K562 (cell line): ENCODE results near the gene RGS6. TPM values are rescaled to one million over a fixed set of nuclear protein-coding genes. Genes with fewer than 3 reads are reported as not detected.

Experiments
- ATAC-seq: fragments of 200-7000 bp; cut with Tn5 transposase; 3 replicates; pipeline ENCODE4 v1.9.1; 2020; ENCODE audit warnings: moderate library complexity
- BruUV-seq: library from RNA; stranded (reverse); fragments of 400-500 nt; replicated peaks from 2 replicates; lab custom pipeline; 2021; lab: Mats Ljungman, UMichigan
- CTCF ChIA-PET: fragments of 300-600 bp; formaldehyde crosslinking; extraction: SDS; loops from one replicate; lab custom pipeline; 2021; ENCODE audit warnings: low intra/inter-chr PET ratio; lab: Yijun Ruan, JAX
- POLR2A ChIA-PET: fragments of 300-600, 350-650 bp; sonication (Branson Sonifier 250); formaldehyde crosslinking; extraction: SDS; loops from one replicate; lab custom pipeline; 2021; ENCODE audit warnings: antibody characterized with exemption, inconsistent platforms; lab: Yijun Ruan, JAX
- DNase-seq, 4 experiments: peaks; one replicate each; pipeline versions ENCODE4 v3.0.0 to v3.0.0-alpha.2; 2011 to 2018; ENCODE audit warnings: low spot score in 3 of 4, mixed read lengths in 3 of 4; ENCODE audit errors: extremely low read depth in 1 of 4
- FAIRE-seq: peaks from 2 replicates; lab custom pipeline; 2011; peaks lifted over from hg19 to GRCh38; lab: Jason Lieb, UNC
- H2AFZ ChIP-seq: 2 replicates; pipeline ENCODE4 v1.6.0; 2011; ENCODE audit warnings: low read depth, low read length, control low read depth, inconsistent platforms
- H3K27ac ChIP-seq: fragments of 200-600 bp; 3 replicates; pipeline ENCODE4 v1.8.0; 2011; ENCODE audit warnings: low read depth, mild to moderate bottlenecking, control low read depth, inconsistent platforms, low read length, moderate library complexity, mixed read lengths; ENCODE audit errors: extremely low read depth
- H3K27me3 ChIP-seq, 2 experiments: fragments of 300-600 bp in 1 of 2; 2 replicates in 1 of 2; 3 replicates in 1 of 2; pipeline versions ENCODE4 v1.6.0 to v1.8.0; 2011; ENCODE audit warnings: inconsistent platforms in 2 of 2, low read length in 2 of 2, mild to moderate bottlenecking in 1 of 2, mixed read lengths in 1 of 2, moderate library complexity in 1 of 2; ENCODE audit not compliant: control insufficient read depth in 2 of 2, insufficient read depth in 2 of 2
- H3K36me3 ChIP-seq: fragments of 300-600 bp; 3 replicates; pipeline ENCODE4 v1.8.0; 2011; ENCODE audit warnings: mild to moderate bottlenecking, low read length, inconsistent platforms; ENCODE audit not compliant: control insufficient read depth, insufficient read depth
- H3K4me1 ChIP-seq, 2 experiments: fragments of 200-600 bp in 1 of 2; replicated peaks in 1 of 2; 2 replicates in 1 of 2; 3 replicates in 1 of 2; pipeline versions ENCODE4 v1.5.1 to v1.8.0; 2011; ENCODE audit warnings: inconsistent platforms in 2 of 2, low read length in 2 of 2, mild to moderate bottlenecking in 1 of 2, mixed read lengths in 1 of 2, moderate library complexity in 1 of 2; ENCODE audit not compliant: control insufficient read depth in 2 of 2, insufficient read depth in 2 of 2
- H3K4me2 ChIP-seq: 2 replicates; pipeline ENCODE4 v1.6.1; 2011; ENCODE audit warnings: low read length, control low read depth, inconsistent platforms, mixed read lengths; ENCODE audit not compliant: insufficient read depth
- H3K4me3 ChIP-seq: fragments of 200-600 bp; sonication (generic), shearing (Covaris generic); 2 replicates; pipeline ENCODE4 v1.5.1; 2016; ENCODE audit warnings: control low read depth, inconsistent platforms
- H3K79me2 ChIP-seq: fragments of 200-600 bp; 3 replicates; pipeline ENCODE4 v1.8.0; 2011; ENCODE audit warnings: low read length, inconsistent platforms; ENCODE audit not compliant: control insufficient read depth, insufficient read depth
- H3K9ac ChIP-seq, 2 experiments: 2 replicates each; pipeline versions ENCODE4 v1.6.0 to v1.6.1; 2011; ENCODE audit warnings: low read depth in 2 of 2, low read length in 2 of 2, control low read depth in 1 of 2, inconsistent platforms in 1 of 2, mild to moderate bottlenecking in 1 of 2, mixed read lengths in 1 of 2; ENCODE audit not compliant: insufficient read depth in 1 of 2
- H3K9me1 ChIP-seq: one replicate; pipeline ENCODE4 v1.6.0; 2011; ENCODE audit warnings: inconsistent platforms, mild to moderate bottlenecking, low read length, moderate library complexity; ENCODE audit not compliant: control insufficient read depth, insufficient read depth
- H3K9me3 ChIP-seq: replicated peaks from 2 replicates; pipeline ENCODE4 v1.5.1; 2011; ENCODE audit warnings: low read depth, low read length, inconsistent platforms; ENCODE audit not compliant: control insufficient read depth, insufficient read depth
- H4K20me1 ChIP-seq: replicated peaks from 2 replicates; pipeline ENCODE4 v1.6.1; 2011; ENCODE audit warnings: low read length, inconsistent platforms, mixed read lengths; ENCODE audit not compliant: control insufficient read depth, insufficient read depth
- ATF2 ChIP-seq: sonication (generic); formaldehyde crosslinking; IDR thresholded peaks from 2 replicates; pipeline ENCODE4 v1.8.1; 2022; ENCODE audit warnings: missing genetic modification reagents
- CBX5 ChIP-seq: IDR thresholded peaks from 2 replicates; pipeline ENCODE4 v1.6.1; 2014; ENCODE audit warnings: low read depth, borderline replicate concordance
- FIP1L1 ChIP-seq: fragments of 200-400 bp; formaldehyde crosslinking; IDR thresholded peaks from 2 replicates; pipeline ENCODE4 v1.6.1; 2018; ENCODE audit warnings: mild to moderate bottlenecking, low read depth, low read length; ENCODE audit not compliant: poor library complexity, severe bottlenecking
- ID3 ChIP-seq, 2 experiments: fragments of 250-450 bp in 1 of 2; fragments of 450-650 bp in 1 of 2; sonication (Bioruptor Pico) in 1 of 2; IDR thresholded peaks; 2 replicates each; pipeline versions ENCODE4 v1.6.1 to v1.8.0; 2016 to 2021; ENCODE audit warnings: mild to moderate bottlenecking in 2 of 2, moderate library complexity in 2 of 2, missing compliant biosample characterization in 1 of 2, missing genetic modification characterization in 1 of 2
- NCOA2 ChIP-seq, 2 experiments: fragments of 450-650 bp; IDR thresholded peaks; 2 replicates each; pipeline ENCODE4 v1.6.1; 2018; ENCODE audit warnings: mild to moderate bottlenecking in 2 of 2, moderate library complexity in 1 of 2; ENCODE audit not compliant: partially characterized antibody in 2 of 2
- PHF20 ChIP-seq: fragments of 450-650 bp; IDR thresholded peaks from 2 replicates; pipeline ENCODE4 v1.6.1; 2018; ENCODE audit not compliant: partially characterized antibody
- SRSF1 ChIP-seq: fragments of 200-400 bp; formaldehyde crosslinking; IDR thresholded peaks from 2 replicates; pipeline ENCODE4 v1.6.1; 2017; ENCODE audit warnings: mild to moderate bottlenecking, low read depth, low read length, moderate library complexity
- ZNF324 ChIP-seq: fragments of 250-450 bp; sonication (Bioruptor Pico); IDR thresholded peaks from 2 replicates; pipeline ENCODE4 v1.4.0; 2020; ENCODE audit warnings: mild to moderate bottlenecking
- WGBS: fragments of 100-300 bp; shearing (Covaris generic); methylation state at CpG from one replicate; pipeline ENCODE4 v1.1.6; 2016; ENCODE audit warnings: low coverage, mixed read lengths; ENCODE audit not compliant: insufficient coverage; ENCODE audit errors: missing lambda C conversion rate; 5-methylcytosine and 5-hydroxymethylcytosine counted together
- in situ Hi-C: fragments of 300-500 bp; cut with MboI; formaldehyde crosslinking; loops from 4 replicates; pipeline ENCODE4 v1.15.0; 2018; ENCODE audit warnings: inconsistent platforms, mixed read lengths
- intact Hi-C: fragments of 100-400 bp; cut with micrococcal nuclease; formaldehyde crosslinking; loops from 2 replicates; pipeline ENCODE4 v1.14.2; 2022
- polyA plus RNA-seq, 8 experiments: library from polyadenylated mRNA; depleted of rRNA in 4 of 8; stranded (reverse) in 5 of 8; unstranded in 3 of 8; fragments of >200 nt; fragmentation: Nextera tagmentation in 2 of 8; fragmentation: Illumina TruSeq in 1 of 8; extraction: Ambion mirVana in 2 of 8; extraction: Trizol in 1 of 8; gene quantifications; 2 replicates each; pipeline versions ENCODE4 v1.2.1 to v1.2.3, GENCODE V29; 2011 to 2014; ENCODE audit warnings: inconsistent platforms in 1 of 8, missing spikeins in 1 of 8
- total RNA-seq, 7 experiments: library from RNA; depleted of rRNA in 6 of 7; stranded (reverse); fragments of >200 nt in 6 of 7; fragmentation: Illumina TruSeq in 2 of 7; extraction: Trizol in 2 of 7; gene quantifications; 2 replicates each; pipeline versions ENCODE4 v1.2.1 to v1.2.3, GENCODE V29; 2011 to 2021; ENCODE audit warnings: low replicate concordance in 1 of 7

The RGS6 gene
- total and polyA plus RNA-seq, 9 of the 15 experiments (the other 6 are each of a cell fraction or from before 2014, with no cell fraction given) = not detected

- CTCF ChIA-PET = no interaction called here
- Histone ChIP-seq H3K9me1 (no peaks in the 10 kb centered on the region), H3K36me3 (no peaks in the 10 kb centered on the region), H3K4me3 (no peak overlapping the region), H3K27me3 (peaks cover 12 to 79% of the 10 kb centered on the region in 2 experiments), H3K79me2 (no peaks in the 10 kb centered on the region), H3K4me1 (no peaks in the 10 kb centered on the region), H3K4me2 (no peak overlapping the region), H3K9me3 (no peaks in the 10 kb centered on the region), H3K9ac (no peak overlapping the region), H4K20me1 (0 out of 2 replicates have a peak, but pooled peaks cover 4% of the 10 kb centered on the region), H3K27ac (no peak overlapping the region), H2AFZ (no peak overlapping the region)
- FAIRE-seq = no peak
- POLR2A ChIA-PET = interaction anchor here (0.6 kb wide), 1 partner anchor 336 kb away, joined by 3 read pairs; no protein-coding TSS in a partner anchor
- 0% methylated on average over 6 of the region's 7 CpGs for WGBS
- TF ChIP-seq CBX5 = no peak
- no peak for TF ChIP-seq PHF20
- no peak for ATAC-seq
- DNase-seq = no peak
- no TSS peak for BruUV-seq
- in situ Hi-C loops = no loop called here
- intact Hi-C loops = no loop called here
Measured at GRCh38 chr14:72563676-72564075, 631.4 kb downstream of the RGS6 start.

- intact Hi-C loops (no loop called here), in situ Hi-C loops (no loop called here)
- Histone ChIP-seq H3K36me3 (no peaks in the 10 kb centered on the region), H3K9ac (no peak overlapping the region), H3K27ac (no peak overlapping the region), H3K4me1 (no peaks in the 10 kb centered on the region), H3K27me3 (peaks cover 10 to 67% of the 10 kb centered on the region in 2 experiments), H3K9me1 (no peaks in the 10 kb centered on the region), H3K9me3 (no peaks in the 10 kb centered on the region), H2AFZ (no peak overlapping the region), H3K79me2 (no peaks in the 10 kb centered on the region), H4K20me1 (0 out of 2 replicates have a peak, but pooled peaks cover 4% of the 10 kb centered on the region), H3K4me2 (no peak overlapping the region), H3K4me3 (no peak overlapping the region)
- ATAC-seq (no peak), FAIRE-seq (no peak), DNase-seq (no peak)
- no peak for TF ChIP-seq ZNF324 (CRISPR knock-in tag)
- no peak for TF ChIP-seq SRSF1
- TF ChIP-seq ID3 (CRISPR knock-in tag; IDR thresholded peaks at IDR 0.05) = no peak
- no peak for TF ChIP-seq ID3 (tag; IDR thresholded peaks at IDR 0.05)
- no peak for TF ChIP-seq FIP1L1
- TF ChIP-seq NCOA2 (IDR thresholded peaks at IDR 0.05; ENCODE audit: partially characterized antibody in 2 of 2) = no peak
- no peak for TF ChIP-seq ATF2 (CRISPR knock-in tag)
- POLR2A ChIA-PET = no interaction called here
- CTCF ChIA-PET = no interaction called here
- BruUV-seq = no TSS peak
- WGBS = 0% methylated on average over 5 of the region's 5 CpGs
Measured at GRCh38 chr14:72565149-72565559, 632.9 kb downstream of the RGS6 start.
